Activated CD8-positive, alpha-beta T cell treated with anti-CD3 and anti-CD28 coated beads for 36 hours (primary cell): ENCODE measurements around the gene CLN6. TPM values are rescaled to one million over a fixed set of nuclear protein-coding genes. Genes with fewer than 3 reads are reported as not detected.

Experiments used
- ATAC-seq: fragments of 200-7000 bp; cut with Tn5 transposase; one replicate; pipeline ENCODE4 v1.10.0; 2021; ENCODE audit warnings: mild to moderate bottlenecking, moderate library complexity
- CTCF ChIA-PET: fragments of 350-600 bp; sonication (Branson Sonifier 250); formaldehyde crosslinking; loops from one replicate; lab custom pipeline; 2021; ENCODE audit warnings: antibody characterized with exemption; lab: Charles Lee
- POLR2A ChIA-PET: fragments of 350-600 bp; sonication (Branson Sonifier 250); formaldehyde crosslinking; loops from one replicate; lab custom pipeline; 2021; ENCODE audit warnings: antibody characterized with exemption; lab: Charles Lee
- DNase-seq: peaks from one replicate; pipeline ENCODE4 v3.0.0-alpha.2; 2020
- H3K27ac Mint-ChIP-seq: one replicate; pipeline ENCODE4 v1.8.0; 2021; ENCODE audit warnings: mild to moderate bottlenecking, mixed read lengths
- H3K27me3 Mint-ChIP-seq: one replicate; pipeline ENCODE4 v1.8.0; 2021; ENCODE audit warnings: mixed read lengths
- H3K36me3 Mint-ChIP-seq: one replicate; pipeline ENCODE4 v1.8.0; 2021; ENCODE audit warnings: low read depth, mixed read lengths
- H3K4me1 Mint-ChIP-seq: one replicate; pipeline ENCODE4 v1.8.0; 2021; ENCODE audit warnings: low read depth, mixed read lengths
- H3K4me3 Mint-ChIP-seq: one replicate; pipeline ENCODE4 v1.8.0; 2021; ENCODE audit warnings: mild to moderate bottlenecking, moderate library complexity, mixed read lengths
- H3K9me3 Mint-ChIP-seq: one replicate; pipeline ENCODE4 v1.8.0; 2021; ENCODE audit warnings: mixed read lengths
- intact Hi-C: fragments of 100-400 bp; cut with micrococcal nuclease; formaldehyde crosslinking; loops from one replicate; pipeline ENCODE4 v1.10.0; 2022
- total RNA-seq, 2 experiments: library from RNA; stranded (reverse); gene quantifications; one replicate each; pipeline ENCODE4 v1.2.3, GENCODE V29; 2021
- TF ChIP-seq, protein P1 (sequence below): fragments of 200-600 bp; IDR thresholded peaks from one replicate; pipeline ENCODE4 v1.8.0; 2022; ENCODE audit warnings: antibody characterized with exemption, mild to moderate bottlenecking

The CLN6 gene
- total RNA-seq, 2 experiments from 2014 or later, result 43.1 to 47.2 TPM

DNA sequence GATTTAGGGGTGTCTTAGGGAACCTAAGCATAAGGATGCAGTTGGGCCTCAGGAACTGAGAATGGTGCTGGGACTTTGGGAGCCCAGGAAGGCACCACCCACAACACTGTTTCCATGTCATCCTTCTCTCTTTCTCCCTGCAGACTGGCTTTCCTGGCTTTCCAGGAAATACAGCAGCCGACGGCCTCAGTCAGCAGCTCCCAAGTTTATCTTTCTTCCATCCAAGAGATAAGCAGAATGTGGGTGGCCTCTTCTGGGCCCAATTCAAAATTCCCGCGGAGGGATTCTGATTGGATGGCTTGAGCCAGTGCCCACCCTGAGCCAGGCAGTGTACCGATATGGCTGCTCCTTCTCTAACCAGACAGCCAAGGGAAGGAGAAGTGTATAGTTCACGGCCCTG is 4.5 kb upstream of the CLN6 start:
- ATAC-seq, result no peak
- H3K9me3 Mint-ChIP-seq, result no peaks in the 10 kb centered on the region
- TF ChIP-seq, protein P1, sequence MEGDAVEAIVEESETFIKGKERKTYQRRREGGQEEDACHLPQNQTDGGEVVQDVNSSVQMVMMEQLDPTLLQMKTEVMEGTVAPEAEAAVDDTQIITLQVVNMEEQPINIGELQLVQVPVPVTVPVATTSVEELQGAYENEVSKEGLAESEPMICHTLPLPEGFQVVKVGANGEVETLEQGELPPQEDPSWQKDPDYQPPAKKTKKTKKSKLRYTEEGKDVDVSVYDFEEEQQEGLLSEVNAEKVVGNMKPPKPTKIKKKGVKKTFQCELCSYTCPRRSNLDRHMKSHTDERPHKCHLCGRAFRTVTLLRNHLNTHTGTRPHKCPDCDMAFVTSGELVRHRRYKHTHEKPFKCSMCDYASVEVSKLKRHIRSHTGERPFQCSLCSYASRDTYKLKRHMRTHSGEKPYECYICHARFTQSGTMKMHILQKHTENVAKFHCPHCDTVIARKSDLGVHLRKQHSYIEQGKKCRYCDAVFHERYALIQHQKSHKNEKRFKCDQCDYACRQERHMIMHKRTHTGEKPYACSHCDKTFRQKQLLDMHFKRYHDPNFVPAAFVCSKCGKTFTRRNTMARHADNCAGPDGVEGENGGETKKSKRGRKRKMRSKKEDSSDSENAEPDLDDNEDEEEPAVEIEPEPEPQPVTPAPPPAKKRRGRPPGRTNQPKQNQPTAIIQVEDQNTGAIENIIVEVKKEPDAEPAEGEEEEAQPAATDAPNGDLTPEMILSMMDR, result no peak
- ChIA-PET CTCF (interaction anchor here (1.2 kb wide), 1 partner anchor 72 kb away, joined by 3 read pairs; no protein-coding TSS in a partner anchor), POLR2A (no interaction called here)
- H3K27me3 Mint-ChIP-seq, result peaks cover 2% of the 10 kb centered on the region
- H3K27ac Mint-ChIP-seq, result no peak overlapping the region
- no peak for DNase-seq
- intact Hi-C loops, result no loop called here
- H3K4me3 Mint-ChIP-seq, result no peak overlapping the region
- peaks cover 11% of the 10 kb centered on the region for H3K4me1 Mint-ChIP-seq
- H3K36me3 Mint-ChIP-seq, result no peaks in the 10 kb centered on the region

DNA sequence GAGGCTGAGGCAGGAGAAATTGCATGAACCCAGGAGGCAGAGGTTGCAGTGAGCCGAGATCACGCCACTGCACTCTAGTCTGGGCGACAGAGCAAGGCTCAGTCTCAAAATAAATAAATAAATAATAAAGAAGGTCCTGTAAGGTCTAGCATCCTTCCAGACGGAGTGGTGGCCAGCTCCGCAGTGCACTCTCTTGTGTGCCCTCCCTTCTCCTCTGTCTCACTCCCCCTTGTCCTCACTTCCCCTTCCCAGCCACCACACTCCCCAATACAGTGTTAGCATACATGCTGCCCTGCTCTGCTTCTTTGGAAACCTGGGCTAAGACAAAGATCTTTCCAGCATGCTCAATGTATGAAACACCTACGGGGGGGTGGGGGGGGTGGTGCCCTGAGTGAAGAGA is 3.4 kb upstream of the CLN6 start:
- peaks cover 17% of the 10 kb centered on the region for H3K4me1 Mint-ChIP-seq
- DNase-seq, result no peak
- ChIA-PET CTCF (no interaction called here), POLR2A (interaction anchor here (0.6 kb wide), 1 partner anchor 372 kb away, joined by 3 read pairs; no protein-coding TSS in a partner anchor)
- peaks cover 9% of the 10 kb centered on the region for H3K36me3 Mint-ChIP-seq
- H3K27ac Mint-ChIP-seq, result no peak overlapping the region
- intact Hi-C loops, result no loop called here
- H3K4me3 Mint-ChIP-seq, result no peak overlapping the region
- no peak for ATAC-seq
- TF ChIP-seq, protein P1, result no peak
- peaks cover 2% of the 10 kb centered on the region for H3K27me3 Mint-ChIP-seq
- H3K9me3 Mint-ChIP-seq, result no peaks in the 10 kb centered on the region

DNA sequence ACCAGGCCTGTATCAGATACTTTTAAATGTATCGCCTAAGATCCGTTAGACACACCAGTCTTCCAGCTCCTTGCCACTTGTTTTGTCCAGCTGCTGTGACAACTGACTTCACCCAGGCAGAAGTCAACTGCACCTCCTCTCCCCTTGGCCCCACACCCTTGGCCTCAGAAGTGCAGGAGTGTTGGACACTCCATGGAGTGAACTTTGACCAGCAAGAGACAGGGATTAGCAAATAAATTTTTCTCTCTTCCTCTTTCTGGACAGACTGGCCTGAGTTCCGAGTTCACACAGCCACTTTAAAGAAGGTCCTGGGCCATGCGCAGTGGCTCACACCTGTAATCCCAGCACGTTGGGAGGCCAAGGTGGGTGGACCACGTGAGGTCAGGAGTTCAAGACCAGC is 2.9 kb upstream of the CLN6 start:
- TF ChIP-seq, protein P1, result no peak
- H3K4me1 Mint-ChIP-seq, result peaks cover 22% of the 10 kb centered on the region
- DNase-seq (no peak), ATAC-seq (no peak)
- no peaks in the 10 kb centered on the region for H3K9me3 Mint-ChIP-seq
- no peak overlapping the region for H3K4me3 Mint-ChIP-seq
- H3K36me3 Mint-ChIP-seq, result peaks cover 12% of the 10 kb centered on the region
- ChIA-PET CTCF (interaction anchor here (1.7 kb wide), 1 partner anchor 22 kb away, joined by 5 read pairs; no protein-coding TSS in a partner anchor), POLR2A (interaction anchor here (0.5 to 5.7 kb wide), 3 partner anchors 42 to 372 kb away, joined by 3 to 50 read pairs (median 3); partner anchors contain the start of gene FEM1B)
- intact Hi-C loops, result no loop called here
- no peak overlapping the region for H3K27ac Mint-ChIP-seq
- peaks cover under 1% of the 10 kb centered on the region for H3K27me3 Mint-ChIP-seq

DNA sequence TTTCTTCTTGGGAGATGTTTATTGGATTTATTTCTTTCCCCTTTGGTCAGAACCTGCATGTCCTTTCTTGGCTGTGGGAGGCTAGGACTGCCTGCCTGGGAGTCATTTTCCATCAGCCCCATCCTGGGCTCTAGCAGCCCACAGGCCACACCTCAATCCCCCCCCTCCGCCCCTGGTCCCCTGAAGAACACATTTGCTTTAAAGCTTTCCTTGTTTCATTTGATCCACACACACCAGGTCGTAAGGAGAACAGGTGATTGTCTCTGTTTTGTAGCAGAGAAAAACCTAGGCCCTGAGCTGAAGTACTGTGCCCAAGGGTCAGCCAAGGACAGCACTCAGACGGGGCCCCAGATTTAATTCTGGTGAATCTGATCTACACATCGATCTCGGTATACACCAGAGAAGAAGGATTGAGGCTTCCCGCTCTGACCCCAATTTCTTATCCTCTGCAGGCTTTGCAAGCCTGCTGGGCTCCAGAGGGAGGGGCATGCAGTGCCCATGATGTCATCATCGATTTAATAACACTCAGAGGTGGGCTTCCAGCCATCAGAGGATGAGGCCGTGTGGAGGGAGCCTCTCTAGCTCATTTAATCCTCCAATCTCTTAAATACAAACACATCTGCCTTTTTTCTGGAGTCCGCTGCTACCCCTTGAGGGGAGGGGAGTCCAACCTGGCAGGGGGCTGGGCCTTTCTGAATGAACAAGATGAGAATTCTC is 1.7 kb upstream of the CLN6 start:
- TF ChIP-seq, protein P1, result no peak
- DNase-seq, result no peak
- Mint-ChIP-seq H3K27ac (no peak overlapping the region), H3K4me3 (peak overlapping the region; percentile 78), H3K27me3 (no peaks in the 10 kb centered on the region), H3K36me3 (peaks cover 18% of the 10 kb centered on the region), H3K9me3 (no peaks in the 10 kb centered on the region), H3K4me1 (peaks cover 29% of the 10 kb centered on the region)
- intact Hi-C loops, result no loop called here
- ChIA-PET POLR2A (interaction anchor here (0.8 to 5.7 kb wide), 3 partner anchors 22 to 61 kb away, joined by 3 to 50 read pairs (median 4); partner anchors contain the start of gene FEM1B), CTCF (interaction anchor here (1.0 to 2.7 kb wide), 4 partner anchors 21 to 368 kb away, joined by 3 to 9 read pairs (median 5); no protein-coding TSS in a partner anchor)
- no peak for ATAC-seq
